Measurements from ENCODE around the gene CYP4A11. TPM values are rescaled to one million over a fixed set of nuclear protein-coding genes. Genes with fewer than 3 reads are reported as not detected.
"Not testable (repeated sequence)": the region's sequence is repeated elsewhere in the genome, so short reads cannot be mapped to it uniquely, and the experiment has no call there.

The CYP4A11 gene
- total RNA-seq, 1 donor, result not detected

DNA sequence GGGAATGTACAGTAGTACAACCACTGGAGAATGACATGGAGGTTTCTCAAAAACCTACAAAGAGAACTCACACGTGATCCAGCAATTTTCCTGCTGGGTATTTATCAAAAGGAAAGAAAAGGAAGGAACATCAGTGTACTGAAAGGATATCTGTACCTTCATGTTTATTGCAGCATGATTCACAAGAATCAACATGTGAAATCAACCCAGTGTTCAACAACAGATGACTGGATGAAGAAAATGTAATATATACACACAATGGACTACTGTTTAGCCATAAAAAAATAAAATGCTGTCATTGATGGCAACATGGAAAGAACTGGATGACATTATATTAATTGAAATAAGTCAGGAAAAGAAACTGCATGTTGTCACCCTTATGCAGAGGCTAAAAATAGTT, 19.0 kb upstream of the CYP4A11 start:
- no peak for DNase-seq (ENCODE audit: low read depth)
- no peak overlapping the region for H3K4me3 ChIP-seq (ENCODE audit: low read depth, low read length)
- no peak for TF ChIP-seq CTCF (IDR thresholded peaks at IDR 0.05; ENCODE audit: insufficient read depth, low read depth, low read length)

- not testable (repeated sequence) for DNase-seq (ENCODE audit: low read depth); H3K4me3 ChIP-seq (ENCODE audit: low read depth, low read length)
Measured at GRCh38 chr1:46955116-46955515, 13.8 kb upstream of the CYP4A11 start.

DNA sequence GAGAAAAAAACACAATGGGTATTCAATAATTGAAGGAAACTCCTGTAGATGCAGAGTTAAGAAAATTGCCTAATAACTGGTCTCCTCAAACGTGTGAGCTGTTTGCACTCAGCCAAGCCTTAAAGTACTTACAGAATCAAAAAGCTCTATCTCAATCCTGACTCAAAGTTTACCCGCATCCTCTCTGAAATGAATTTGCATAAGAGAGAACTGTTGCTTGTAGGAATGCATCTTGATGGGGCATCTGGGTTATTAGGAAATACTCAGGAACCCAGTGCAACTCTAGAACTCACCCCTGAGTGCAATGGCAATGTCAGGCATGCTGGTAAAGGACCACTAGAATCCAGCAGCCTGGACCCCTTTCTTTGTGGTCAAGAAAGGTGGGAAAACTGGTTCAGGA, 12.6 kb upstream of the CYP4A11 start:
- not testable (repeated sequence) for DNase-seq (ENCODE audit: low read depth); H3K4me3 ChIP-seq (ENCODE audit: low read depth, low read length)

GRCh38 chr1:46949417-46949666, 8.1 kb upstream of the CYP4A11 start:
- not testable (repeated sequence) for DNase-seq (ENCODE audit: low read depth); H3K4me3 ChIP-seq (ENCODE audit: low read depth, low read length)

DNA sequence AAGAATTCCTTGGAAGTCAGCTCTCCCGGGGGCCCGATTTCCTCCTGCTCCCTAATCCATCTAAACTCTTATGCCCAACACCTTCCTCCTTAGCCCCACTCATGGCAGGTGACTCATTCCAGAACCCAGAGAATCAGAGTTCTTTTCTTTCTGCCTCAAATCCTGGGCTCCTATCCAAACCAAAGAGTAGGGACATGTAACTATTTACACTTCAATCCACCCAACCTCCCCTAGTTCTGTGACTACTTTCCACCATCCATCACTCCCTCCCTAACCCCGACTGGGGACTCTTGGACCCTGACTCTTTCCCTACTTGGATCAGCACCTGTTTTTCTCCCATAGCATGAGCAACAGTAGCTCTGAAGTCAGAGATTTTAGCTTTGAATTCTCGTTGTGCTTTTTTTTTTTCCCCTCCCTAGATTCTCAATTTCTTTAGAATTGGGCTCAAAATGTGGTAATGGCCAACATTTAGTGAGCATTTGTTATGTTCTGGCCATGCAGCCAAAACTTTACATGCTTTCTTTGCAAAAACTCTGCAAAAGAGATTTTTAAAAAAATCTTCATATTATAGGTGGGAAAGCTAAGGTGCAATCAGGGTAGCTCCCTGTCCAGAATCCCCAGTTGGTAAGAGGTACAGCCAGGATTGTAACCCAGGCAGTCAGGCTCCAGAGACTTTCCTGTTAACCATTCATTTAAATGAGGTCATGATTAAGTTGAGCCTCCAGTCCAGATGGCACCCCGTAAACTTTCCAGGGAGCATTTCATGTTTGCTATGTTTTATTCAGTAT, 7.5 kb upstream of the CYP4A11 start:
- TF ChIP-seq CTCF (IDR thresholded peaks at IDR 0.05; ENCODE audit: insufficient read depth, low read depth, low read length), result no peak
- DNase-seq (ENCODE audit: low read depth), result no peak
- H3K4me3 ChIP-seq (ENCODE audit: low read depth, low read length), result no peak overlapping the region

DNA sequence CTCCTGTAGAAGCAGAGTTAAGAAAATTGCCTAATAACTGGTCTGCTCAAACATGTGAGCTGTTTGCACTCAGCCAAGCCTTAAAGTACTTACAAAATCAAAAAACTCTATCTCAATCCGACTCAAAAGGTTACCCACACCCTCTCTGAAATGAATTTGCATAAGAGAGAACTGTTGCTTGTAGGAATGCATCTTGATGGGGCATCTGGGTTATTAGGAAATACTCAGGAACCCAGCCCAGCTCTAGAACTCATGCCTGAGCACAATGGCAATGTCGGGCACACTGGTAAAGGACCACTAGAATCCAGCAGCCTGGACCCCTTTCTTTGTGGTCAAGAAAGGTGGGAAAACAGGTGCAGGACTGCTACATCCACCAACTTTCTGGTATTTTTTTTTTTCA, 6.4 kb upstream of the CYP4A11 start:
- H3K4me3 ChIP-seq (ENCODE audit: low read depth, low read length); DNase-seq (ENCODE audit: low read depth): not testable (repeated sequence)

- no peak for DNase-seq (ENCODE audit: low read depth)
- TF ChIP-seq CTCF (IDR thresholded peaks at IDR 0.05; ENCODE audit: insufficient read depth, low read depth, low read length), result no peak
Measured at GRCh38 chr1:46942086-46942485, 810 bp upstream of the CYP4A11 start.

GRCh38 chr1:46940307-46940706, 969 bp downstream of the CYP4A11 start:
- DNase-seq (ENCODE audit: low read depth), result no peak
- H3K4me3 ChIP-seq (ENCODE audit: low read depth, low read length), result no peak overlapping the region
- TF ChIP-seq CTCF (IDR thresholded peaks at IDR 0.05; ENCODE audit: insufficient read depth, low read depth, low read length), result no peak

More at GRCh38 chr1:46942086-46942485, 810 bp upstream of the CYP4A11 start:
- H3K4me3 ChIP-seq (ENCODE audit: low read depth, low read length), result no peak overlapping the region

GRCh38 chr1:46937270-46937669, 4.0 kb downstream of the CYP4A11 start:
- DNase-seq (ENCODE audit: low read depth), result no peak

More at GRCh38 chr1:46937270-46937669, 4.0 kb downstream of the CYP4A11 start:
- H3K4me3 ChIP-seq (ENCODE audit: low read depth, low read length), result no peak overlapping the region
- TF ChIP-seq CTCF (IDR thresholded peaks at IDR 0.05; ENCODE audit: insufficient read depth, low read depth, low read length), result no peak
